Suprapubic skin (tissue), 4 donors: ENCODE data around the gene XPC.

Source experiments
- EP300 ChIP-seq: sonication (generic); formaldehyde crosslinking; IDR thresholded peaks from one replicate; pipeline ENCODE4 v1.6.1; 2017; ENCODE audit warnings: antibody characterized with exemption
- POLR2AphosphoS5 ChIP-seq, 3 donors: sonication (generic); formaldehyde crosslinking; IDR thresholded peaks; one replicate each; pipeline ENCODE4 v1.6.1; 2017; ENCODE audit warnings: antibody characterized with exemption in 3 of 3
- TF ChIP-seq, protein P1 (sequence below), 2 donors: fragments of 200-600 bp in 1 of 2; fragments of 450-650 bp in 1 of 2; sonication (generic) in 1 of 2; IDR thresholded peaks; one replicate each; pipeline ENCODE4 v1.5.1; 2016 to 2019; ENCODE audit warnings: antibody characterized with exemption in 2 of 2, mild to moderate bottlenecking in 1 of 2, moderate library complexity in 1 of 2

DNA sequence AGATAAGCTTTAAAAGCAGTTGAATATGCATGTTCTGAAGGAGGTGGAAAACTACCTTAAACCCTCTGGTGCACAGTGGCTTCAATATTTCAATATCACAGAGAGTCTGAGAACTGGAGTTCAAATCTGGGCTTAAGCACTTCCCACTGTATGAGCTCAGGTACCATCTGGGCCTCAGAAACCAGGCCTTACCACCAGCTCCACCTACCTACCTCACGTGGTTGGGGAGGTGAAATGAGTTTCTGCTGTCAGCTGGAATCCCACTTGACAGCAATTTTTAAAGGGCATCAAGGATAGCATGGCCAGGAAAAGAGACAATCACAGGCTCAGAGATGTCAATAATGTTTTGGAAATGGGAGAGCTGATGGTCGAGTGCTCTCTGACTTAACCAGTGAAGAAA is 58.8 kb downstream of the XPC start:
- TF ChIP-seq, protein P1, sequence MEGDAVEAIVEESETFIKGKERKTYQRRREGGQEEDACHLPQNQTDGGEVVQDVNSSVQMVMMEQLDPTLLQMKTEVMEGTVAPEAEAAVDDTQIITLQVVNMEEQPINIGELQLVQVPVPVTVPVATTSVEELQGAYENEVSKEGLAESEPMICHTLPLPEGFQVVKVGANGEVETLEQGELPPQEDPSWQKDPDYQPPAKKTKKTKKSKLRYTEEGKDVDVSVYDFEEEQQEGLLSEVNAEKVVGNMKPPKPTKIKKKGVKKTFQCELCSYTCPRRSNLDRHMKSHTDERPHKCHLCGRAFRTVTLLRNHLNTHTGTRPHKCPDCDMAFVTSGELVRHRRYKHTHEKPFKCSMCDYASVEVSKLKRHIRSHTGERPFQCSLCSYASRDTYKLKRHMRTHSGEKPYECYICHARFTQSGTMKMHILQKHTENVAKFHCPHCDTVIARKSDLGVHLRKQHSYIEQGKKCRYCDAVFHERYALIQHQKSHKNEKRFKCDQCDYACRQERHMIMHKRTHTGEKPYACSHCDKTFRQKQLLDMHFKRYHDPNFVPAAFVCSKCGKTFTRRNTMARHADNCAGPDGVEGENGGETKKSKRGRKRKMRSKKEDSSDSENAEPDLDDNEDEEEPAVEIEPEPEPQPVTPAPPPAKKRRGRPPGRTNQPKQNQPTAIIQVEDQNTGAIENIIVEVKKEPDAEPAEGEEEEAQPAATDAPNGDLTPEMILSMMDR (IDR thresholded peaks at IDR 0.05): no peak
- no peak for TF ChIP-seq POLR2AphosphoS5 (IDR thresholded peaks at IDR 0.05)
- no peak for TF ChIP-seq EP300
